HEK293 (cell line): ENCODE data around the gene NPR2.

Experiments used
- CTCF ChIA-PET: fragments of 350-600 bp; formaldehyde crosslinking; extraction: SDS; loops from one replicate; lab custom pipeline; 2021; ENCODE audit warnings: antibody characterized with exemption; lab: Yijun Ruan, JAX
- POLR2A ChIA-PET: fragments of 300-600 bp; formaldehyde crosslinking; extraction: SDS; loops from one replicate; lab custom pipeline; 2020; ENCODE audit warnings: antibody characterized with exemption, inconsistent platforms; lab: Yijun Ruan, JAX
- H3K27ac ChIP-seq: fragments of 200-500 bp; sonication (Bioruptor generic); 2 replicates; pipeline ENCODE4 v1.5.1; 2014; ENCODE audit warnings: low read depth, low read length, control low read depth, inconsistent platforms; ENCODE audit errors: extremely low read depth
- H3K36me3 ChIP-seq, 2 experiments: fragments of 200-500 bp in 1 of 2; sonication (Bioruptor generic) in 1 of 2; 1 replicate in 1 of 2; 2 replicates in 1 of 2; pipeline ENCODE4 v1.5.1; 2014 to 2017; ENCODE audit warnings: inconsistent platforms in 2 of 2, low read length in 2 of 2; ENCODE audit not compliant: control insufficient read depth in 2 of 2, insufficient read depth in 1 of 2
- H3K4me1 ChIP-seq: fragments of 200-500 bp; sonication (Bioruptor generic); 2 replicates; pipeline ENCODE4 v1.5.1; 2014; ENCODE audit warnings: mild to moderate bottlenecking, low read length, inconsistent platforms; ENCODE audit not compliant: control insufficient read depth, insufficient read depth
- H3K4me3 ChIP-seq: 2 replicates; pipeline ENCODE4 v1.5.1; 2011; ENCODE audit warnings: low read depth, mild to moderate bottlenecking, control low read depth, low read length, moderate library complexity
- H3K9me3 ChIP-seq: fragments of 200-500 bp; sonication (Bioruptor generic); 2 replicates; pipeline ENCODE4 v1.5.1; 2014; ENCODE audit warnings: low read depth, low read length, inconsistent platforms; ENCODE audit not compliant: control insufficient read depth, insufficient read depth
- HOXC10 ChIP-seq: sonication (generic); formaldehyde crosslinking; IDR thresholded peaks from 2 replicates; pipeline ENCODE4 v1.8.1; 2023; ENCODE audit warnings: mild to moderate bottlenecking, missing genetic modification reagents
- PRDM1 ChIP-seq: fragments of 450-650 bp; formaldehyde crosslinking; IDR thresholded peaks from 2 replicates; pipeline ENCODE4; 2016; ENCODE audit warnings: missing biosample characterization, missing genetic modification characterization
- SALL2 ChIP-seq: fragments of 450-650 bp; formaldehyde crosslinking; IDR thresholded peaks from 2 replicates; pipeline ENCODE4 v1.5.0; 2017; ENCODE audit warnings: missing biosample characterization, mild to moderate bottlenecking, missing genetic modification characterization, borderline replicate concordance
- YY2 ChIP-seq: fragments of 450-650 bp; formaldehyde crosslinking; IDR thresholded peaks from 2 replicates; pipeline ENCODE4 v1.5.1; 2016; ENCODE audit warnings: missing biosample characterization, missing genetic modification characterization
- ZFP3 ChIP-seq: fragments of 450-650 bp; formaldehyde crosslinking; IDR thresholded peaks from 2 replicates; pipeline ENCODE4 v1.5.1; 2016; ENCODE audit warnings: low read depth, missing biosample characterization, missing genetic modification characterization
- ZNF133 ChIP-seq: fragments of 450-650 bp; formaldehyde crosslinking; IDR thresholded peaks from 2 replicates; pipeline ENCODE4 v1.5.1; 2016; ENCODE audit warnings: missing biosample characterization, missing genetic modification characterization
- ZNF146 ChIP-seq: fragments of 450-650 bp; formaldehyde crosslinking; IDR thresholded peaks from 2 replicates; pipeline ENCODE4 v1.5.1; 2016; ENCODE audit warnings: missing biosample characterization, missing genetic modification characterization
- ZNF157 ChIP-seq: fragments of 450-650 bp; formaldehyde crosslinking; IDR thresholded peaks from 2 replicates; pipeline ENCODE4 v1.5.1; 2016; ENCODE audit warnings: missing biosample characterization, missing genetic modification characterization
- ZNF292 ChIP-seq: fragments of 450-650 bp; formaldehyde crosslinking; IDR thresholded peaks from 2 replicates; pipeline ENCODE4 v1.5.1; 2016; ENCODE audit warnings: low read depth, missing biosample characterization, missing genetic modification characterization, borderline replicate concordance
- ZNF311 ChIP-seq: fragments of 450-650 bp; formaldehyde crosslinking; IDR thresholded peaks from 2 replicates; pipeline ENCODE4 v1.5.1; 2017; ENCODE audit warnings: missing biosample characterization, missing genetic modification characterization, borderline replicate concordance
- ZNF391 ChIP-seq: fragments of 450-650 bp; formaldehyde crosslinking; IDR thresholded peaks from 2 replicates; pipeline ENCODE4 v1.5.1; 2016; ENCODE audit warnings: low read depth, missing biosample characterization, missing genetic modification characterization, borderline replicate concordance
- ZNF426 ChIP-seq: fragments of 450-650 bp; formaldehyde crosslinking; IDR thresholded peaks from 2 replicates; pipeline ENCODE4 v1.5.1; 2017; ENCODE audit warnings: missing biosample characterization, missing genetic modification characterization, mild to moderate bottlenecking, inconsistent platforms, moderate library complexity
- ZNF548 ChIP-seq: fragments of 450-650 bp; formaldehyde crosslinking; IDR thresholded peaks from 2 replicates; pipeline ENCODE4 v1.5.1; 2016; ENCODE audit warnings: missing biosample characterization, missing genetic modification characterization
- ZNF555 ChIP-seq: fragments of 450-650 bp; formaldehyde crosslinking; conservative IDR thresholded peaks from 2 replicates; pipeline ENCODE4 v1.5.1; 2017; ENCODE audit warnings: missing biosample characterization, mild to moderate bottlenecking, missing genetic modification characterization, inconsistent platforms
- ZNF571 ChIP-seq: fragments of 450-650 bp; formaldehyde crosslinking; IDR thresholded peaks from 2 replicates; pipeline ENCODE4 v1.5.0; 2017; ENCODE audit warnings: missing biosample characterization, missing genetic modification characterization
- ZNF585B ChIP-seq: fragments of 450-650 bp; formaldehyde crosslinking; IDR thresholded peaks from 2 replicates; pipeline ENCODE4 v1.5.1; 2016; ENCODE audit warnings: missing biosample characterization, missing genetic modification characterization
- TF ChIP-seq, protein P1 (sequence below): fragments of 450-650 bp; formaldehyde crosslinking; IDR thresholded peaks from 2 replicates; pipeline ENCODE4 v1.5.1; 2017; ENCODE audit warnings: missing biosample characterization, missing genetic modification characterization
- TF ChIP-seq, protein P2 (sequence below): fragments of 450-650 bp; IDR thresholded peaks from 2 replicates; pipeline ENCODE4 v1.5.1; 2018; ENCODE audit warnings: missing biosample characterization, missing genetic modification characterization
- TF ChIP-seq, protein P3 (sequence below): fragments of 450-650 bp; formaldehyde crosslinking; IDR thresholded peaks from 2 replicates; pipeline ENCODE4 v1.5.1; 2016; ENCODE audit warnings: missing biosample characterization, missing genetic modification characterization, low read depth
- TF ChIP-seq, protein P4 (sequence below): fragments of 450-650 bp; formaldehyde crosslinking; optimal IDR thresholded peaks from 2 replicates; pipeline ENCODE3; 2016; ENCODE audit warnings: missing biosample characterization, mild to moderate bottlenecking, missing genetic modification characterization
- TF ChIP-seq, protein P5 (sequence below): fragments of 450-650 bp; IDR thresholded peaks from 2 replicates; pipeline ENCODE4 v1.5.1; 2018; ENCODE audit warnings: missing biosample characterization, mild to moderate bottlenecking, missing genetic modification characterization

NPR2 gene

DNA sequence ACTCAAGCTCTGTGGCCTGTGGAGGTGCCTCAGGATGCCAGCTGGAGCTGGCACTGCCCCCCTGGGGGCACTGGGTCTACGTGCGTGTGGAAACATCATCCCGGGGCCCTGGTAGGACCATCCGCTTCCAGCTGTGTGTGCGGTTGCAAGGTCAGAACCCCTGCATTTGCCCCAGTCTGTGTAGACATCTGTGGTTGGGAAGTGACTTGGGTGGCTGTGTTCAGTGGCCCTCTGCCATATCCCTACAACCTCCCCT, 50.2 kb downstream of the NPR2 start (continued):
- TF ChIP-seq, protein P1, sequence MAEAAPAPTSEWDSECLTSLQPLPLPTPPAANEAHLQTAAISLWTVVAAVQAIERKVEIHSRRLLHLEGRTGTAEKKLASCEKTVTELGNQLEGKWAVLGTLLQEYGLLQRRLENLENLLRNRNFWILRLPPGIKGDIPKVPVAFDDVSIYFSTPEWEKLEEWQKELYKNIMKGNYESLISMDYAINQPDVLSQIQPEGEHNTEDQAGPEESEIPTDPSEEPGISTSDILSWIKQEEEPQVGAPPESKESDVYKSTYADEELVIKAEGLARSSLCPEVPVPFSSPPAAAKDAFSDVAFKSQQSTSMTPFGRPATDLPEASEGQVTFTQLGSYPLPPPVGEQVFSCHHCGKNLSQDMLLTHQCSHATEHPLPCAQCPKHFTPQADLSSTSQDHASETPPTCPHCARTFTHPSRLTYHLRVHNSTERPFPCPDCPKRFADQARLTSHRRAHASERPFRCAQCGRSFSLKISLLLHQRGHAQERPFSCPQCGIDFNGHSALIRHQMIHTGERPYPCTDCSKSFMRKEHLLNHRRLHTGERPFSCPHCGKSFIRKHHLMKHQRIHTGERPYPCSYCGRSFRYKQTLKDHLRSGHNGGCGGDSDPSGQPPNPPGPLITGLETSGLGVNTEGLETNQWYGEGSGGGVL = no peak
- TF ChIP-seq ZFP3 (tag by site-specific recombination) = no peak
- no peak for TF ChIP-seq ZNF585B (tag by site-specific recombination)
- no peak for TF ChIP-seq ZNF311 (tag by site-specific recombination)
- no peak for TF ChIP-seq ZNF157 (tag by site-specific recombination)
- no peak for TF ChIP-seq ZNF292 (tag by site-specific recombination)
- no peak for TF ChIP-seq ZNF555 (tag by site-specific recombination)
- TF ChIP-seq, protein P2, sequence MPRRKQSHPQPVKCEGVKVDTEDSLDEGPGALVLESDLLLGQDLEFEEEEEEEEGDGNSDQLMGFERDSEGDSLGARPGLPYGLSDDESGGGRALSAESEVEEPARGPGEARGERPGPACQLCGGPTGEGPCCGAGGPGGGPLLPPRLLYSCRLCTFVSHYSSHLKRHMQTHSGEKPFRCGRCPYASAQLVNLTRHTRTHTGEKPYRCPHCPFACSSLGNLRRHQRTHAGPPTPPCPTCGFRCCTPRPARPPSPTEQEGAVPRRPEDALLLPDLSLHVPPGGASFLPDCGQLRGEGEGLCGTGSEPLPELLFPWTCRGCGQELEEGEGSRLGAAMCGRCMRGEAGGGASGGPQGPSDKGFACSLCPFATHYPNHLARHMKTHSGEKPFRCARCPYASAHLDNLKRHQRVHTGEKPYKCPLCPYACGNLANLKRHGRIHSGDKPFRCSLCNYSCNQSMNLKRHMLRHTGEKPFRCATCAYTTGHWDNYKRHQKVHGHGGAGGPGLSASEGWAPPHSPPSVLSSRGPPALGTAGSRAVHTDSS (tag by site-specific recombination) = no peak
- TF ChIP-seq, protein P3, sequence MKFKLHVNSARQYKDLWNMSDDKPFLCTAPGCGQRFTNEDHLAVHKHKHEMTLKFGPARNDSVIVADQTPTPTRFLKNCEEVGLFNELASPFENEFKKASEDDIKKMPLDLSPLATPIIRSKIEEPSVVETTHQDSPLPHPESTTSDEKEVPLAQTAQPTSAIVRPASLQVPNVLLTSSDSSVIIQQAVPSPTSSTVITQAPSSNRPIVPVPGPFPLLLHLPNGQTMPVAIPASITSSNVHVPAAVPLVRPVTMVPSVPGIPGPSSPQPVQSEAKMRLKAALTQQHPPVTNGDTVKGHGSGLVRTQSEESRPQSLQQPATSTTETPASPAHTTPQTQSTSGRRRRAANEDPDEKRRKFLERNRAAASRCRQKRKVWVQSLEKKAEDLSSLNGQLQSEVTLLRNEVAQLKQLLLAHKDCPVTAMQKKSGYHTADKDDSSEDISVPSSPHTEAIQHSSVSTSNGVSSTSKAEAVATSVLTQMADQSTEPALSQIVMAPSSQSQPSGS (tag by site-specific recombination) = no peak
- TF ChIP-seq ZNF548 (tag by site-specific recombination) = no peak
- TF ChIP-seq, protein P4, sequence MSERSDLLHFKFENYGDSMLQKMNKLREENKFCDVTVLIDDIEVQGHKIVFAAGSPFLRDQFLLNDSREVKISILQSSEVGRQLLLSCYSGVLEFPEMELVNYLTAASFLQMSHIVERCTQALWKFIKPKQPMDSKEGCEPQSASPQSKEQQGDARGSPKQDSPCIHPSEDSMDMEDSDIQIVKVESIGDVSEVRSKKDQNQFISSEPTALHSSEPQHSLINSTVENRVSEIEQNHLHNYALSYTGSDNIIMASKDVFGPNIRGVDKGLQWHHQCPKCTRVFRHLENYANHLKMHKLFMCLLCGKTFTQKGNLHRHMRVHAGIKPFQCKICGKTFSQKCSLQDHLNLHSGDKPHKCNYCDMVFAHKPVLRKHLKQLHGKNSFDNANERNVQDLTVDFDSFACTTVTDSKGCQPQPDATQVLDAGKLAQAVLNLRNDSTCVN (tag by site-specific recombination) = no peak

DNA sequence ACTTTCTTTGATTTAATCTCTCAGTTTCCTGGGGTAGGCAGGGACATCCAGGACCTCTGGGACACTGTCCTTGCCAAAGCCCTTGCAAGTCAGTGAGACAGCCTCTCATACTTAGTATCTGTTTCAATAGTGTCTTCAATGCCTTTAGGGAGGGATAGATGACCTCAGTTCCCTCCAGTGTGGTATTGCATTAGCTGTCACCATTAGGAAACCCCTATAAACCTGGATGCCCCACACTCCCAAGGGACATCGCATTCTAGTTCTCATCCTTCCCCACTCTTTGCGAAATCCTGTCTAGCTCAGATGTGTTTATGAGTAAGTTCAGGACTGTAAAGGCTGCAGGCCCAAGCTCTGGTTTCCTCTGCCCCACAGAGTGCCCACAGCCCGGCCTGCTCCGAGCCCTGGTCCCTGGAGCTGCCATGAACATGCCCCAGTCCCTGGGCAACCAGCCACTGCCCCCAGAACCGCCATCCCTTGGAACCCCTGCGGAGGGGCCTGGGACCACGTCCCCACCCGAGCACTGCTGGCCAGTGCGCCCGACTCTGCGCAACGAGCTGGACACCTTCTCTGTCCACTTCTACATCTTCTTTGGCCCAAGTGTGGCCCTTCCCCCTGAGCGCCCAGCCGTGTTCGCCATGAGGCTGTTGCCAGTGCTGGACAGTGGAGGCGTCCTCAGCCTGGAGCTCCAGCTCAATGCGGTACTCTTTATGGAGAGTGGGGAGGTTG, 50.8 kb downstream of the NPR2 start:
- POLR2A ChIA-PET = no interaction called here
- Histone ChIP-seq H3K27ac (no peak overlapping the region), H3K4me3 (no peak overlapping the region), H3K4me1 (no peaks in the 10 kb centered on the region)
- TF ChIP-seq PRDM1 (tag by site-specific recombination) (no peak), ZNF146 (tag by site-specific recombination) (no peak), HOXC10 (CRISPR knock-in tag) (no peak), YY2 (tag by site-specific recombination) (no peak)
- TF ChIP-seq, all 188 proteins: peak for 0
- CTCF ChIA-PET = interaction anchor here (0.6 to 1.6 kb wide), 3 partner anchors 18 to 104 kb away, joined by 3 to 5 read pairs (median 5); no protein-coding TSS in a partner anchor
- H3K9me3 ChIP-seq = no peaks in the 10 kb centered on the region
- peaks cover 0 to 19% of the 10 kb centered on the region in 2 experiments; a peak in 1 of 3 replicates for H3K36me3 ChIP-seq

DNA sequence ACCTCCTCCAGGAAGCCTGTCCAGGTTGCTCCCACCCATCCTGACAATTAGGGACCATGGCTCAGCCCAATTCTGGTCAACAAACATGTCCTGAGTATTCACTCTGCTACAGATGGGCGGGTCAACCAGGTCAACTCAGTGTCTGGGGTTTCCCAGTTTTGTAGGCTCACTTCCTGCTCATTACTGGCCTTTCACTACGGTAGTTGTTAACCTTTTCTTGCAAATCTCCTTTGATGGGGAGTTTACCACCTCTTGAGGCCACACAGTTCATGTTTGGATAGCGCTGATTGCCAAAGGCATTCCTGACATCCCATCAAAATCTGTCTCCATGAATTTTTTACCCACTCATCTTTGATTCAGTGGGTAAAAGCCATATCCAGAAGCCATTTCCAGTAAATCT, 51.4 kb downstream of the NPR2 start:
- H3K4me3 ChIP-seq = no peak overlapping the region
- ChIA-PET CTCF (interaction anchor here (1.8 to 1.9 kb wide), 2 partner anchors 7 to 39 kb away, joined by 6 to 7 read pairs; no protein-coding TSS in a partner anchor), POLR2A (no interaction called here)
- H3K27ac ChIP-seq = no peak overlapping the region
- no peaks in the 10 kb centered on the region for H3K9me3 ChIP-seq
- TF ChIP-seq ZNF585B (tag by site-specific recombination) (no peak), ZNF426 (tag by site-specific recombination) (no peak), ZNF571 (tag by site-specific recombination) (no peak), ZNF391 (no peak), ZNF133 (tag by site-specific recombination) (no peak), SALL2 (tag by site-specific recombination) (no peak)
- TF ChIP-seq, protein P5, sequence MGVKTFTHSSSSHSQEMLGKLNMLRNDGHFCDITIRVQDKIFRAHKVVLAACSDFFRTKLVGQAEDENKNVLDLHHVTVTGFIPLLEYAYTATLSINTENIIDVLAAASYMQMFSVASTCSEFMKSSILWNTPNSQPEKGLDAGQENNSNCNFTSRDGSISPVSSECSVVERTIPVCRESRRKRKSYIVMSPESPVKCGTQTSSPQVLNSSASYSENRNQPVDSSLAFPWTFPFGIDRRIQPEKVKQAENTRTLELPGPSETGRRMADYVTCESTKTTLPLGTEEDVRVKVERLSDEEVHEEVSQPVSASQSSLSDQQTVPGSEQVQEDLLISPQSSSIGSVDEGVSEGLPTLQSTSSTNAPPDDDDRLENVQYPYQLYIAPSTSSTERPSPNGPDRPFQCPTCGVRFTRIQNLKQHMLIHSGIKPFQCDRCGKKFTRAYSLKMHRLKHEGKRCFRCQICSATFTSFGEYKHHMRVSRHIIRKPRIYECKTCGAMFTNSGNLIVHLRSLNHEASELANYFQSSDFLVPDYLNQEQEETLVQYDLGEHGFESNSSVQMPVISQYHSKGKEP = no peak
- H3K36me3 ChIP-seq = peaks cover 0 to 25% of the 10 kb centered on the region in 2 experiments; a peak in 1 of 3 replicates
- no peaks in the 10 kb centered on the region for H3K4me1 ChIP-seq
